AG09309 (cell line): Measurements from ENCODE around the gene MYO16.
A peak's percentile ranks its signal among the peaks of the same experiment; 100 is the strongest.

Source experiments
- DNase-seq: peaks from one replicate; pipeline ENCODE4 v3.0.0-alpha.2; 2010; ENCODE audit warnings: low read depth
- H3K4me3 ChIP-seq: 2 replicates; pipeline ENCODE4 v1.5.1; 2011; ENCODE audit warnings: mild to moderate bottlenecking, low read depth, low read length, moderate library complexity; ENCODE audit not compliant: control insufficient read depth
- TF ChIP-seq, protein P1 (sequence below): IDR thresholded peaks from 2 replicates; pipeline ENCODE4 v1.5.1; 2011; ENCODE audit warnings: mild to moderate bottlenecking, low read depth, low read length, inconsistent platforms; ENCODE audit not compliant: insufficient read depth, control insufficient read depth; ENCODE audit errors: missing control alignments

The MYO16 gene

DNA sequence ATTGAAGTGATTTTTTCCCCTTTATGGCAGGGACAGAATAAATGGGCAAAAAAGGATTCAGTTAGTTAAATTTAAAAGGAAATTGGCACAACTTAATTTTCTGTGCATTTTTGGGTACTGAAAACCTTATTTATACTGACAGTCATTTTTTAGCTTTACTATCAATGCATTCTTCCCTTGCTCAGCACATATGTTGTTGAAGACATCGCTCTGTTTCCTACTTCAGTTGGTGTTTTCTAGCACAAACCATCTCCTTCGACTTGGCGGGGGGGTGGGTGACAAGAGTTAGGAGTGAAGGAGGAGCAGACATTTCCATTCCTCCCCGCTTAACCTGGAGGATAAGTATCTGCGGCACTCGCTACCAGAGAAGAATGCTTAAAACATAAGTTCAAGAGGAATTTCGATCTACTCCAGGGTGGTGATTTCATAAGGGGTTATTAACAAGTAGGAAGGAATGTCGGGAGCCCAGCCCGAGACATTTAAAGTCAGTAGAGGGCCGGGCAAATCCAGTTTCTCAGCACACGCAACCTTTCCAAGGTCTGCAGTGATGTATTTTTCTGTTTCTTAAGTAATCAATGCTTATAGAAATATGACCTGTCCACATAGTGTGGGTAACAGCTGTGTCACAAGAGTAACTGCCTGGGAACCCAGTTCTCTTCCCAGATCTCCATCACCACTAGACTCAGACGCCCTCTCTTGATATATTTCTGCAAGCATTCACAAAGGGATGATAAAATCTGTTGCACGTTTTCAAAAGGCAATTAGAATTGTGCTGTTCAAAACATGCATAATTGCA lies 525.8 kb downstream of the MYO16 start:
- H3K4me3 ChIP-seq: peak overlapping the region; percentile 11; the same call in 1 of the 2 replicates
- TF ChIP-seq, protein P1, sequence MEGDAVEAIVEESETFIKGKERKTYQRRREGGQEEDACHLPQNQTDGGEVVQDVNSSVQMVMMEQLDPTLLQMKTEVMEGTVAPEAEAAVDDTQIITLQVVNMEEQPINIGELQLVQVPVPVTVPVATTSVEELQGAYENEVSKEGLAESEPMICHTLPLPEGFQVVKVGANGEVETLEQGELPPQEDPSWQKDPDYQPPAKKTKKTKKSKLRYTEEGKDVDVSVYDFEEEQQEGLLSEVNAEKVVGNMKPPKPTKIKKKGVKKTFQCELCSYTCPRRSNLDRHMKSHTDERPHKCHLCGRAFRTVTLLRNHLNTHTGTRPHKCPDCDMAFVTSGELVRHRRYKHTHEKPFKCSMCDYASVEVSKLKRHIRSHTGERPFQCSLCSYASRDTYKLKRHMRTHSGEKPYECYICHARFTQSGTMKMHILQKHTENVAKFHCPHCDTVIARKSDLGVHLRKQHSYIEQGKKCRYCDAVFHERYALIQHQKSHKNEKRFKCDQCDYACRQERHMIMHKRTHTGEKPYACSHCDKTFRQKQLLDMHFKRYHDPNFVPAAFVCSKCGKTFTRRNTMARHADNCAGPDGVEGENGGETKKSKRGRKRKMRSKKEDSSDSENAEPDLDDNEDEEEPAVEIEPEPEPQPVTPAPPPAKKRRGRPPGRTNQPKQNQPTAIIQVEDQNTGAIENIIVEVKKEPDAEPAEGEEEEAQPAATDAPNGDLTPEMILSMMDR: no peak
- DNase-seq: peak; percentile 89

DNA sequence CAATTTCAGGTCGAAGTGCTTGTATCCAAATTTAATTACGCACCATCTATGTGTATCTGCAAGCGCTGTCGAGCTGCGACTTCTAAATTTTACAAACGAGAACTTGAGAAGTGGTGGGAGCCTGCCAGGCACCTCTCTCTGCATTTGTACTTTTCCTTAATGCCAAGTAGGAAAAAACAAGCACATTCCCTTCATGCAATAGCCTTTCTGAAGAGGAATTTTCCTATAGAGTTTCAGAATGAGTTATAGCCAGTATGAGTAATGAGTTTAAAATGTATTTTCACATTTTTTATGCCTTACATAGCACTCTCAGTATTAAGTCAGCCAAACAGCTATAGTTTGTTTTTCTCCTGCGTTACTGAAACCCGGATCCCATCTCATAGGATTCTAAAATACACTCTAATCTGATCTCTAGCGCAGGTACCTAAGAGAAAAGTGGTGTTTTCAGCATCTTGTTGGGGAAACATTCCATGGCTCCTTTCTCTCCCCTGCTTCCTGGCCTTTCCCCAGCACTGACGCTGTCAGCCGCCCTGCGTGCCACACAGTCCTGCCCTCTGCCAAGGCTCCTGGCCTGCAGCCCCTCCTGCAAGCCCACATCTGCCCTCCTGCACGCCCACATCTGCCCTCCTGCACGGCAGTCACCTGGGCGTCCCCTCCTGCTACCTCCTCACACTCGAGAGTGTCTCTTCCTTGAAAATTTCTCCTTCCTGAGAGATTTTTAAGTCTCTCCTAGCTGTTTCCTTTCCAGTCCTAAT lies 526.9 kb downstream of the MYO16 start:
- TF ChIP-seq, protein P1: no peak
- peak; percentile 70 for DNase-seq
- H3K4me3 ChIP-seq: no peak overlapping the region

DNA sequence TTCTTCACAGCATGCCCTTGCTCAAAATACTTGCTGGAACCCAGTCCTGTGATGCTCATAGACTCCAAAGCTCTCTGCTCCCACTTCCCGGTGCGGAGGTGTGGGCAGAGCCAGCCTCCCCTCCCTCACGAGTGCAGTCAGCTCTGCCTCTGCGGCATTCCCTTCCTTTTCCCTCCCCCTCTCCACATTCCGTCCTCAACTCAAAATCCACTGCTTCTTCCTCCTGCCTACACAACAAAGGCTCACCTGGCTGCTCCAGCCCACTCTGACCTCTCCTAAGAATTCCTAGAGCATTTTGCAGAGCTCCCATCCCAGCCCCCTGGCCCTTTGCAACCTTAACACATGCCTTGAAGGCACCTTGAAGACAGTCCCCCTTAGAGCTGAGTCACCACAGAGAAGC lies 527.9 kb downstream of the MYO16 start:
- TF ChIP-seq, protein P1: no peak
- DNase-seq: no peak
- H3K4me3 ChIP-seq: no peak overlapping the region

DNA sequence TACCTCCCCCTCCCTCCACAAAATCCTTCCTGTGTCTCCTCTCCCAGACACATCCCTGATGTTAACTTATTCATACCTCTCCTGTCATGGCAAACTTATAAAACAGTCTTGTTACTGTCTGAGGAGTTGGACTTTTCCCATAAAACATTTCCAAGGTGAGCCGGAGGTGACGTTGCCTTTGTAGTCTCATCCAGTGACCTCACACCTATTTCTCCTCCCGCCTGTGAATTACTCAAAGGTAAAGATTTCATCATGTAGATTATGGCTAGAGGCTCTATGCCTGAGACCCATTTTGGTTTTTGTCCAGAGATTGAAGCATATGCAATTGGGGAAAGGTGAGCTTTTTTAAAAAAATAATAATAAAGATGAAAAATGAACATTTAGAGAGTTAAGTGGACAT lies 529.0 kb downstream of the MYO16 start:
- no peak for DNase-seq
- TF ChIP-seq, protein P1: no peak
- no peak overlapping the region for H3K4me3 ChIP-seq

DNA sequence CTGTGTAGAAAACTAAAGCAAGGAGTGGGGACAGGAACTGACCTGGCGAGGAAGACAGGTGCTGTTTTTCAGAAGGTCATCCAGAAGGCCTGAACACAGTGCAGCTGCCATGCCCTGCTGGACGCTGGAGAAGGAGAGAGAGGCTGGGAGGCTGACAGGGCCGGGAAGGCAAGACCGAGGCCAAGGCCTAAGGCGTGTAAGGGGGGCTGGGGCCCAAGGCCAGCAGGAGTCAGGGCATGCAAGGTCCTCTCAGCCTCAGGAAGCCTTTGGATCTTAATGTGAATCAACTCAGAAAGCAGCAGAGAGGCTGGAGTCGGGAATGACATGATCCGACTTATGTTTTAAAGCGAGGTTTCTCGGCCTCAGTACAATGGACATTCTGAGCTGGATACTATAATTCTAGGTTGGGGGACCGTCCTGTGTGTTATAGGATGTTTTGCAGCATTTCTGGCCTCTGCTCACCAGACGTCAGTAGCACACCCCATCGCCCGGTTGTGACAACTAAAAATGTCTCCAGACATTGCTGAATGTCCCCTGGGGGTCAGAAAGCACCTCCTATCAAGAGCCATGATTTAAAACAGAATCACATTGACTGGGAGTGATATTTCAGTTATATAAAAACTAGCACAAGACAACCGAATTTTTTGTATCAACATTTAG lies 530.4 kb downstream of the MYO16 start:
- no peak overlapping the region for H3K4me3 ChIP-seq
- TF ChIP-seq, protein P1: no peak
- DNase-seq: no peak

DNA sequence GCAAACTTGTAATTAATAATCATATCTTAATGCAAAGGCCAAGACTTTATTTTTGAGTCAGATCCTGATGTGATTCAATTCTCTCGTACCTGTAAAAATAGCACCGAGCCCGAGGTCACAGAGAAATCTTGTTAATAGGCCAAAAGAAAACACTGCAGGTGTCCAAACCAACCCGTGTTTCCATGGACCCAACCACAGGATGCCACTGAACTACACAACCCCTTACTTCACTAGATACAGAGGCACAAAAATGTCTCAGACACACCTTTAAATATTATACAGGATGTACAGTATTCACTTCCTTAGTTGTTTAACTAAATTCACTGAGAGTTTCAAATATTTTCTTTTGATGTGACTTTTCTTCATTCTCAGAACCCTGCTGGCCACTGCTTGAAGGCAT lies 530.9 kb downstream of the MYO16 start:
- DNase-seq: no peak
- TF ChIP-seq, protein P1: no peak
- no peak overlapping the region for H3K4me3 ChIP-seq
